GM19023 (cell line): ENCODE data around the gene HMCN2.

Experiments used
- ATAC-seq: cut with Tn5 transposase; IDR thresholded peaks from one replicate; pipeline ENCODE4 v1.9.1; 2021; ENCODE audit warnings: mild to moderate bottlenecking, moderate library complexity; ENCODE audit not compliant: unreplicated experiment

HMCN2 gene

DNA sequence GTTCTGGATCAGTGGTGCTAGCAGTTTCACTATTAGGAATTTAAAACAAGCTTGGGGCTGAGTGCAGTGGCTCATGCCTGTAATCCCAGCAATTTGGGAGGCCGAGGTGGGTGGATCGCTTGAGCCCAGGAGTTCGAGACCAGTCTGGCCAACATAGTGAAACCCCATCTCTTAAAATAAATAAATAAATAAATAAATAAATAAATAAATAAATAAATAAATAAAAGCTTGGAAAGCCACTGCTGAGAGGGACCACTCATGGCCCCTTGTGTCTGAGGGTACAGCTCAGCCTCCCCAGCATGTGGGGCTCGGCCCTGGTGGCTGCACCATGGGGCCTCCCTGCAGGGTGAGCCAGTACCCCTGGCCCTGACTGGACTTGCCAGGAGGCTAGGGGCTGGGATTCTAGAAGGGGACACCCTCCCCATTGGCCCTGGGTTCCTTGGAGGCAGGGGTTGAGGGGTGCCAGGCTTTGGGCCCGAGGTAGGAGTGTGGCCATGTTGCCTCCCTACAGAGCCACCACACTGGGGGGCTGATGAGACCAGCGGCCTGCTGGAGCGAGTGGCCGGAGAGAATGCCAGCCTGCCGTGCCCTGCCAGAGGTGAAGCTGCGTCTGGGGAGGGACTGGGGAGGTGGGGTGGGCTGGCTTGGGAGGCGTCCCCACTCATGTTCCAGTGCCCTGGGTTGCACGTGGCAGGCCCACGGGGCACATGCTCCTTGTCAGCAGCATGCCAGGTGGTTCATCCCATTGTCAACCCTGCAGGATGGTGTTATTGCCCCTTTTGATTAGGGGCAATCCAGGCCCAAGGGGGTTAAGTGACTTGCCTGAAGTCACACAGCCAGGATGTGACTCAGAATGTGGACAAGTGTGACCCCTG lies 76.5 kb downstream of the HMCN2 start:
- ATAC-seq = no peak

DNA sequence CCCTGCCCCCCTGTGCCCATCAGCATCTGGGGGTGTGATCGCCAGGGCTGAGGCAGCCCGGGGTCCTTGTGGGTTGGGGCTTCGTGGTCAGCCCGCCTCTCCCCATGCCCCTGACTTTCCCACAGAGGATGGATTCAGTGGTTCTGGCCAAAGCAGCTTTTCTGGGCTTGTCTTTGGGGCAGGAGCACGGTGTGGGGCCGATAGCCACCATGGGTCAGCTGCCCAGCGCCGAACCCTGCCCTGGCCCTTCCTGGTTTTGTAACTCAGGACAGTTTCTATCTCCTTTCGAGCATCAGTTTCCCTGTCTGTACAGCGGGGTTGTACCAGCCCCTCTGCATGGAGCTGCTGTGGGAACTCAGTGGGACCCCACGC lies 77.1 kb downstream of the HMCN2 start:
- no peak for ATAC-seq

DNA sequence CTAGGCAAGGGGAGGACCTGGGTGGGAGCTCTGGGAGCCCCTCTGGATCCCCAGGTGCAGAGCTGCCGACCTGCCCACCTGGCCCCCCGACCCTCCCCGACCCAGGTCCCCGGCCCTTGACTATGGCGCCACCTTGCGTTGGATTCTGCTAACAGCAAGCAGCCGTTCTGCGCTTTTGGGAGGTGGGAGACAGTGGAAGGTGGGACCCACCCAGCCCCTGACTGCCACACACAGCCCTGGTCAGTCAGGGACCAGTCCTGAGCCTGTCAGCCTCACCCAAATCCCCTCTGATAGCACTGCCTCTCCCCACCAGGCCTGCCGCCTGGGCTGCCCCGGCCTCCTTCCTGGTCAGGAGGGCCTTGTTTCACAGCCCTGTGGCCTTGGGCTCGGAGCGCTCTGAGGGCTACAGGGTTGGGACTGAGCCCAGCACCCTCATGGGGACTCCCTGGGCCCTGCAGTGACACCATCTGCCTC lies 77.9 kb downstream of the HMCN2 start:
- no peak for ATAC-seq

DNA sequence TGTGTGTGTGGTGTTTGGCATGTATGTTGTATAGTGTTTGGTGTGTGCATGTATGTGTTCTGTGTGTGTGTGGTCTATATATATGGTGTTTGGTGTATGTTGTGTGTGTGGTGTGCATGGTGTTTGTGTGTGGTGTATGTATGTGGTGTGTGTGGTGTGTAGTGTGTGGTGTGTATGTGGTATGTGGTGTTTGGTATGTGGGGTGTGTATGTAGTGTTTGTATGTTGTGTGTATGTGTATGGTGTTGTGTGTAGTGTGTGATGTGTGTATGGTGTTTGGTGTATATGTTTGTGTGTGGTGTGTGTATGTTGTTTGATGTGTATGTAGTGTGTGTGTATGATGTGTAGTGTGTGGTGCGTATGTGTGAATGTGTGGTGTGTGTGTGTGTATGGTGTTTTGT lies 78.8 kb downstream of the HMCN2 start:
- ATAC-seq = no peak

DNA sequence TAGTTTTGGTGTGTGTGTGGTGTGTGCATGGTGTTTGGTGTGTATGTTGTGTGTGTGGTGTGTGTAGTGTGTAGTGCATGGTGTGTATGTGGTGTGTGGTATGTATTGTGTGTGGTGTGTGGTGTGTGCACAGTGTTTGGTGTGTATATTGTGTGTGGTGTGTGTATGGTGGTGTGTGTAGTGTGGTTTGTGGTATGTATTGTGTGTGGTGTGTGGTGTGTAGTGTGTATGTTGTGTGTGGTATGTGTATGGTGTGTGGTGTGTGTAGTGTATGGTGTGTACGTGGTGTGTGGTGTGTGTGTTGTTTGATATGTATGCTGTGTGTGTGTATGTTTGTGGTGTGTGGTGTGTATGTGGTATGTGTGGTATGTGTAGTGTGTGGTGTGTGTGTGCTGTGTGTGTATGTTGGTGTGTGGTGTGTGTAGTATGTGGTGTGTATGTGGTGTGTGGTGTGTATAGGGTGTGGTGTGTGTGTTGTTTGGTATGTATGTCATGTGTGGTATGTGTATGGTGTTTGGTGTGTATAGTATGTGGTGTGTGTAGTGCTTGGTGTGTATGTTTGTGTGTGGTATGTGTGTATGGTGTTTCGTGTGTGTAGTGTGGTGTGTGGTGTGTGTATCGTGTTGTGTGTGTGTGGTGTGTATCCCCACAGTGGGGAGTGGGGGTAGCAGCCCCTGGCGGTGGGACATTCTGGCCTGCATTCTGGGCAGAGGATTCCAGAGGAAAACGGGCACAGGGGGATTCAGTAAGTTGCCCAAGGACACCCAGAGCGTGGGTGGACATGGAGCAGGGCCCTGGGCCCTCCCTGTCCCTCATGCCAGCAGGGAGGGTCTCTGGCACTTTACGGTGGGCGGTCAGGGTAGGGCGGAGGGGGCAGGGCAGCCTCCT lies 79.7 kb downstream of the HMCN2 start:
- no peak for ATAC-seq

DNA sequence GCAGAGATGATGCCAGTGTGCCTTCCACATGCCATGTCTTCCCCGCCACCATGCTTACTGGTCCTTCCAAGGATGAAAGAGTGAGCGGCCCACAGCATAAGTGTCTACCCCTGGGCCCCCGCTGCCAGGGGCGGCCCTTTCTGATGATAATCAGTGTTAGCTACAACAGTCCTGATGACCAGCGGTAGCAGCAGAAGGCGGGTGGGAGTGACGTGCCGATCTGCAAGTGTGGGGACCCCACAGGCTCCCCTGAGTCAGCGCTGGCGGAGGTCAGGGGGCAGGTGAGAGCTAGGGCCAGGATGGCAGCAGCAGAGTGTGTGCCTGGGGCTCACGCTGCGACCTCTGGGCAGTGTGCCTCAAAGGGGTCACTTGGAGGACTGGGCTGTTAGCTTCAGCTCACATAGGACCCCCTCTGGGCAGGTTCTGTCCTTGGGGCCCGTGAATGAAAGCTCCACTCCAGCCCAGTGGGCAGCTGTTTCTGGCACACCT lies 80.4 kb downstream of the HMCN2 start:
- no peak for ATAC-seq

DNA sequence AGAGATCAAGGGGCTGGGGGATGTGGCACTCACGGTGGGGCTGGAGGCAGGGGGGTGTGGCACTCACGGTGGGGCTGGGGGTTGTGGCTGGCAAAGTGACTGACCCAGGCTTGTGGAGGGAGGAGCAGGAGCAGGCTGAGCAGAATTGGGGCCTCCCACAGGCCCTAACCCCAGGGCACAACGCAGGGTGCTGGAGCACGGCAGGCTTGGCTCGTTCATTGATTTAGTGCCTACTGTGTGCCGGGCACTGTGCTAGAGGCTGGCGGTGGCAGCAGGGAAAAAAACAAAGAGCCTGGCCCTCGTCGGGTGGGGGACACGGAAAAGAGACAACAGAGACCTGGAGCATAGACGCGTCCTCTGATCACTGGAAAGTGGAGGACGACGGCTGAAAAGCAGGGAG lies 80.9 kb downstream of the HMCN2 start:
- no peak for ATAC-seq

DNA sequence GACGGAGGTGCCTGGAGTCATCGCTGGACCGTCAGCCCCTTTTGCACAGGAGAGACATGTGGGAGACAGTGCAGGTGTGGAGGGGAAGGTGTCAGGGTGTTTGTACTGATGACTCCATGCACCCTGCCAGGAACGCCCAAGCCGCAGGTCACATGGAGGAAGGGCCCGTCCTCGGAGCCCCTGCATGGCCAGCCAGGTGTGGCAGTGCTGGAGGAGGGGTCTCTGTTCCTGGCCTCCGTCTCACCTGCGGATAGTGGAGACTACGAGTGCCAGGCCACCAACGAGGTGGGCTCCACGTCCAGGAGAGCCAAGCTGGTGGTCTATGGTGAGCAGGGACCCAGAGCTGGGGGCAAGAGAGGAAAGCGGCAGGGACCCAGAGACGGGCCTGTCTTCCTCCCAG lies 81.5 kb downstream of the HMCN2 start:
- no peak for ATAC-seq

DNA sequence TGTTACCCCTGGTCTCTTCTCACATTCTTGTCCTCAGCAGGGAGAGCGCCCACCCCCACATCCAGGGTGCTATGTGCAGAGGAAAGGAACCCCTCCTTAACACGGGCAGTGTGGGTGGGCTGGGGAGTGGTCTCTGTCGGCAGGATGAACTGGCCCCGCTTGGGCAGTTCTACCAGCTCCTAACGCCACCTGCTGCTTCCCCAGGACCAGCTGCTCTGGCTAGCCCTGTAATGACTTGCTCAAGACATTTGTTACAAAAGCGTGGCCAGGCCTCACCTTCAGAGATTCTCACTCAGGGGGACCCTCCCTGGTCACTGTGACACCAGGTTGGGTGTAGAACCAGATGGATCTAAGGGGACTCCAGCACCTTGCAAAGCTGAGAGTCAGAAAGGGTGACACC lies 82.4 kb downstream of the HMCN2 start:
- no peak for ATAC-seq

DNA sequence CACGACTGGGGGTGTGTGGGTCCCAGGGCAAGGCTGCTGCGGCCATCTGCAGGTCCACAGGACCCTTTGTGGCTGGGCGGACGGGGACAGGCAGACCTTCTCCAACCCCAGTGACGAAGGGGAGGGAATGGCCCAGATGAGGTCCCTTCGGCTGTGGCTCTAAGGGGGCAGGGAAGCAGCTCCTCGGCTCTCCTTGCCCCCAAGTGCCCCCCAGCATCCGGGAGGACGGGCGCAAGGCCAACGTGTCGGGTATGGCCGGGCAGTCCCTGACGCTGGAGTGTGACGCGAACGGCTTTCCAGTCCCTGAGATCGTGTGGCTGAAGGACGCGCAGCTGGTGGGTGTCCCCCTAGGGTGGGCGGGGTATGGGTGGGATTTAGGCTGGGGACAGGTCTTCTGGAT lies 82.8 kb downstream of the HMCN2 start:
- no peak for ATAC-seq

DNA sequence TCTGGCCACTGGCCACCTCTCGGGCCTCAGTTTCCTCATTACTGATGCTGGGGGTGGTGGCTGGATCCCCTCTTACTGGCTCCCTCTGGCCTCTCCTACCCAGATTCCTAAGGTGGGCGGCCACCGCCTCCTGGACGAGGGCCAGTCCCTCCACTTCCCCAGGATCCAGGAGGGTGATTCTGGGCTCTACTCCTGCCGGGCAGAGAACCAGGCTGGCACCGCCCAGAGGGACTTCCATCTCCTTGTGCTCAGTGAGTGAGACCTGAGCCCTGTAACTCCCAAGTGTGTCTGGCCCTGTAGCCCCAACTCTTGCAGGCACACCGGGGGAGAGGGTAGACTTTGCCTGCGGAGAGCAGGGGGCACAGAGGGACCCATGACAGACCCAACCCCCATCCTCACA lies 83.3 kb downstream of the HMCN2 start:
- ATAC-seq = no peak

DNA sequence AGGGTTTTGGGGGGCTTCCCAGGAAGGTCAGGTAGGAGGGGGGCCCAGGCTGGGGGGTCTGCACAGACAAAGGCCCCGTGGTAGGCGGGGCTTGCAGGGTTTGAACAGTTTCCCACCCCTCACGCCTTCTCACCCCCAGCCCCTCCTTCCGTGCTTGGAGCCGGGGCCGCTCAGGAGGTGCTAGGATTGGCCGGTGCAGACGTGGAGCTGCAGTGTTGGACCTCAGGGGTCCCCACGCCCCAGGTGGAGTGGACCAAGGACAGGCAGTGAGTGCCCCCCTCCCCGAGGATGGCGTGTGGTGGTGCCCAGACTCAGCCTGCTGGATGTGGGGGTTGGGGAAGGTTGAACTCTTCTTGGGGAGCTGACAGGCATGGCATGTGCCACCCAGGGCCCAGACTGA lies 83.8 kb downstream of the HMCN2 start:
- ATAC-seq = no peak

DNA sequence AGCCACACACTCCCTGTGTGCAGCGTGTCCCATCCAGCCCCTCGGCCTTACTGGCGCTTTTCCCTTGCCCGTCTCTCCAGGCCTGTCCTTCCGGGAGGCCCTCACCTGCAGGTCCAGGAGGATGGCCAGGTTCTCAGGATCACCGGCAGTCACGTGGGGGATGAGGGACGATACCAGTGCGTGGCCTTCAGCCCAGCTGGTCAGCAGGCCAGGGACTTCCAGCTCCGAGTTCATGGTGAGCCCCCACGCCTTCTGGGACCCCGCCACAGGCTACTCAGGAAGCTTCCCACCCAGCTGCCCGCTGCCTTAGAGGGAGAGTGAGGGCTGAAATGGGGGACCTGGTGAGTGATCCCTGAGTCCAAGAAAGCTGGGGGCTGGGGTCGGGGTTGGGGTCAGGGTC lies 85.8 kb downstream of the HMCN2 start:
- ATAC-seq = no peak

DNA sequence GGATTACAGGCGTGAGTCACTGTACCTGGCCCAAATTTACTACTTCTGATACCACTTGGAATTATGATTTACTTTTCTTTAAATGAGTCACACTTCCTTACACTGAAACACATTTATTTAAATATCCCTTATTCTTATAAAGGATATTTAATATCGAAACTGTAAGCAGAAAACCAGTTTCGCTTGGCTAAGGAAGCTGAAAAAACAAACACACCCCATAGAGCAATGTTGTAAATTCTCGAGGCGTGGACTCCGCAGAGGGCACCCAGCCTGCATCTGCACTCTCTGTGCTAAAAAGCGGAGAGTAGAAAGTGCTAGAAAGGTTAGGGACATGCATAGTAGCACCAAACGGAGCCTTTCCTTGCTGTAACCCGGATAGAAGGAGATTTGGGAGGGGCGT lies 86.5 kb downstream of the HMCN2 start:
- no peak for ATAC-seq

DNA sequence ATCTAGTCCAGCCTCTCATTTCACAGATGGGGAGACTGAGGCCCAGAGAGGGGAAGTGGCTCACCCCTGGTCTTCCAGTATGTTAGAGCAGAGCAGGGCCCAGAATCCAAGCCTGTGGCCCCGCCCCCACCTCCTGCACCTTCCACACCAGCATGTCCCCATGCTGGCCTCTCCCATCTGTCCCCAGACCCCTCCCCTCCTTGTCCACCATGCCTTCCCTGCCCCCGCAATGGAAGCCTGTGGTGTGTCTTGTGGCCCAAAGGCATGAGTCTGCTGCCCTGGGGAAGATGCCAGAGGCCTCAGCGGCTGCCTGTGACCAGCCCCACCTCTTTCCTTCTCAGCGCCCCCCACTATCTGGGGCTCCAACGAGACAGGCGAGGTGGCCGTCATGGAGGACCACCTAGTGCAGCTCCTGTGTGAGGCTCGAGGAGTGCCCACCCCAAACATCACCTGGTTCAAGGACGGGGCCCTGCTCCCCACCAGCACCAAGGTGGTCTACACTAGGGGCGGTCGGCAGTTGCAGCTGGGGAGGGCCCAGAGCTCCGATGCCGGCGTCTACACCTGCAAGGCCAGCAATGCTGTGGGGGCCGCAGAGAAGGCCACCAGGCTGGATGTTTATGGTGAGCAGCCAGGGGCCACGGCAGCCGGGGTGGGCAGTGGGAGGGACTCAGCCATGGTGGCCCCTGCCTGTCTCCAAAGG lies 87.2 kb downstream of the HMCN2 start:
- ATAC-seq = no peak

DNA sequence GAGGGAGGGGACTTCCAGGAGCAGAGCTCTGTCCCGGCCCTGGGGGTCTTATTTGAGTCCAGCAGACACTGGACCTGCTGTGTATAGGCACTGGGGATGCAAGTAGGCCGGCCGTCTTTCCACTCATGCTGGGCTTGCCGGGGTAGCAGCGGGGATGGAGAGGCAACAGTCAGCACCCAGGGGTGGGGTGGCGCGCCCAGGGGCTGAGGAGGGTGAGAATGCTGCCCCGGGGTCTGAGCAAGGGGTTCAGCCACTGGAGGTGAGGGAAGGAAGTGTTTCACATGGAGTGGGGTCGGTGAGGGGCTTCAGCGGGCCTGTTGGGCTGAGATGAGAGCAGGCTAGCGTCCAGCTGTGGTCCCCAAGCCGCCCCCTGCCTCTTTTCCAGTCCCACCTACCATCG lies 88.8 kb downstream of the HMCN2 start:
- no peak for ATAC-seq

DNA sequence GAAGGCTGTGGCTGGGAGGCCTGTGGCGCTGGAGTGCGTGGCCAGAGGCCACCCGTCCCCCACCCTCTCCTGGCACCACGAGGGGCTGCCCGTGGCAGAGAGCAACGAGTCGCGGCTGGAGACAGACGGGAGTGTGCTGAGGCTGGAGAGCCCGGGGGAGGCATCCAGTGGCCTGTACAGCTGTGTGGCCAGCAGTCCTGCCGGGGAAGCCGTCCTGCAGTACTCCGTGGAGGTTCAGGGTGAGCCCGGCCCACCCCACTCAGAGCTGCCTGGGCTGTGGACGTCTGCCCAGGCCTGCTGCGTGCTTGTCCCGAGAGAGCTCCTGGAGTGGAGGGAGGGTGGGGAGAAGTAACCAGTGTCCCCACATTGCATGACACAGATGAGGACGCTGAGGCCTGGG lies 89.2 kb downstream of the HMCN2 start:
- ATAC-seq = no peak

DNA sequence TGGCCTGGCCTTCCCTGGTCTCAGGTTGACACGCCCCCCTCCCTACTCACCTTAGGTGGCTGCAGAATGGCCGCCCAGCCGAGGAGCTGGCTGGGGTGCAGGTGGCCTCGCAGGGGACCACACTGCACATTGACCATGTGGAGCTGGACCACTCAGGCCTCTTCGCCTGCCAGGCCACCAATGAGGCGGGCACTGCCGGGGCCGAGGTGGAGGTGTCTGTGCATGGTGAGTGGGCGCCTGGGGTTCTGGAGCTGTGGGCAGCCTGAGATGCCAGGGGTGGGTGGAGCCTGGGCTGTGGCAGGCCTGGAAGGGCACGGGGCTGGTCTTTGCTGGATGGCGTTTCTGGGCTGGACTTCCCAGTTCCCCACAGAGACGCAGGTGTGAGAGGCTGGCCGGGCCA lies 90.5 kb downstream of the HMCN2 start:
- no peak for ATAC-seq

DNA sequence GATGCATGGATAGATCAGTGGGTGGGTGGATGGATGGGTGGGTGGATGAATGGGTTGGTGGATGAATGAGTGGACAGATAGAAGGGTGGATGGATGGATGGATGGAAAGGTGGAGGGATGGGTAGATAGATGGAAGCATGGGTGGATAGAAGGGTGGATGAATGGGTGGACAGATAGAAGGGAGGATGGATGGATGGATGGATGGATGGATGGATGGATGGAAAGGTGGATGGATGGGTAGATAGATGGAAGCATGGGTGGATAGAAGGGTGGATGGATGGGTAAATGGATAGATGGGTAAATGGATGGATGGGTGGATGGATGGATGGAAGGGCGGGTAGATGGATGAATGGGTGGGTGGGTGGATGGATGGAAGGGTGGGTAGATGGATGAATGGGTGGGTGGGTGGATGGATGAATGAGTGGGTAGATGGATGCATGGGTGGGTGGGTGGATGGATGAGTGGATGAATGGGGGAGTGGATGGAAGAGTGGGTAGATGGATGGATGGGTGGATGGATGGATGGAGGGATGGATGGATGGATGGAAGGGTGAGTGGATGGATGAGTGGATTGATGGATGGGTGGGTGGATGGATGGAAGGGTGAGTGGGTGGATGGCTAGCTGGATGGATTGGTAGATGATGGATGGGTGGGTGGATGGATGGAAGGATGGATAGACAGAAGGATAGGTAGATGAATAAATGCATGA lies 91.5 kb downstream of the HMCN2 start:
- no peak for ATAC-seq

DNA sequence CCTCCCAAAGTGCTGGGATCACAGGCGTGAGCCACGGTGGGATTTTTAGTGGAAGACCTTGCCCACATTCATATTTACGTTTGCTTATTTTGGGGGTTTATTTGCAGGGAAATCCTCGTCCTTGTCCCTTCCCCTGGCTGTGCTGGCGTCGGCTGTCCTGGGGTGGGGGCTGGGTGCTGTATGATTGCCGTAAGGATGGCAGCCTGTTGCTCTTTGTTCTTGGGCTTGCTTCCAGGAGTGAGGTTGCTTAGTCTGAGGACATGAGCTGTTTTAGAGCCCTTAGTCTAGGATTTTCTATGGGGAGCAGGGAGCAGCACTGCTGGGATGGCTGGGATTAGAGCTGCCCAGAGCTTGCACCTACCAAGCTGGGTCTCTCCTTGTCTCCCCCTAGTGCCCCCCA lies 93.4 kb downstream of the HMCN2 start:
- ATAC-seq = no peak

DNA sequence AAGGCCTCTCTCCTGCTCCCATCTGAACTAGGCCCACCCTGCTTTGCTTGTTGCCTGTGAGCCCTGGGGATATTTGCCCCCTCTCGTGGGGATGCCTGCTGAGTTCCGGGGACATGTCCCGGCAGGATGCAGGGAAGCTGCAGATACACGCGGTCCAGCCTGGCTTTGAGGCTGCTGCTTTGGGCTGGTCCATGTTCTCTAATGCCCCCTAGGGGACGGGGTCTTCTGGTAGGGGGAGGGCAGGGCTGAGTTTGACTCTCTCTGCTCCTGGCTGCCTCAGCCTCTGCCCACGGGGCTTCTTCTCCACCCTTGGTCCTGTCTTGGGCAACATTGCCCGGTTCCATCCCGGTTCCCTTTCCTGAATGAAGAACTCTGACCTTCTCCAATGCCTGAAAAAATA lies 94.3 kb downstream of the HMCN2 start:
- ATAC-seq = no peak
